CD4-positive, alpha-beta memory T cell (primary cell): Measurements from ENCODE around the gene BAIAP3. TPM values are rescaled to one million over a fixed set of nuclear protein-coding genes. Genes with fewer than 3 reads are reported as not detected.

Experiments
- CTCF ChIA-PET: fragments of 350-600 bp; sonication (Branson Sonifier 250); formaldehyde crosslinking; loops from one replicate; lab custom pipeline; 2021; ENCODE audit warnings: inconsistent platforms; ENCODE audit not compliant: partially characterized antibody; lab: Charles Lee
- POLR2A ChIA-PET: fragments of 350-600 bp; sonication (Branson Sonifier 250); formaldehyde crosslinking; loops from one replicate; lab custom pipeline; 2021; ENCODE audit not compliant: partially characterized antibody; lab: Charles Lee
- DNase-seq, 5 donors: peaks; one replicate each; pipeline versions ENCODE4 v3.0.0 to v3.0.0-alpha.2; 2020 to 2022; ENCODE audit warnings: mixed read lengths in 1 of 5
- H3K27ac ChIP-seq: one replicate; pipeline ENCODE4 v1.7.0; 2013; ENCODE audit warnings: low read depth, low read length
- H3K27me3 ChIP-seq: 2 replicates; pipeline ENCODE4 v1.7.0; 2013; ENCODE audit warnings: mild to moderate bottlenecking, low read length, moderate library complexity; ENCODE audit not compliant: insufficient read depth
- H3K36me3 ChIP-seq: 2 replicates; pipeline ENCODE4 v1.7.0; 2013; ENCODE audit warnings: mild to moderate bottlenecking, low read length, moderate library complexity; ENCODE audit not compliant: insufficient read depth
- H3K4me1 ChIP-seq: 2 replicates; pipeline ENCODE4 v1.7.0; 2013; ENCODE audit warnings: mild to moderate bottlenecking, low read length, moderate library complexity; ENCODE audit not compliant: insufficient read depth
- H3K4me3 ChIP-seq, 2 donors: one replicate each; pipeline ENCODE4 v1.7.0; 2013; ENCODE audit warnings: low read length in 2 of 2, mild to moderate bottlenecking in 1 of 2
- H3K9me3 ChIP-seq, 2 donors: one replicate each; pipeline ENCODE4 v1.7.0; 2013; ENCODE audit warnings: low read length in 2 of 2, control low read depth in 1 of 2; ENCODE audit not compliant: control insufficient read depth in 1 of 2
- H3K27ac Mint-ChIP-seq, 7 donors: one replicate each; pipeline ENCODE4 v1.8.0; 2020 to 2021; ENCODE audit warnings: mixed read lengths in 7 of 7, mild to moderate bottlenecking in 6 of 7, inconsistent platforms in 3 of 7, moderate library complexity in 3 of 7
- H3K27me3 Mint-ChIP-seq, 2 donors: one replicate each; pipeline ENCODE4 v1.8.0; 2020 to 2021; ENCODE audit warnings: mixed read lengths in 2 of 2
- H3K36me3 Mint-ChIP-seq, 2 donors: one replicate each; pipeline ENCODE4 v1.8.0; 2020 to 2021; ENCODE audit warnings: mixed read lengths in 2 of 2, inconsistent platforms in 1 of 2, mild to moderate bottlenecking in 1 of 2
- H3K4me1 Mint-ChIP-seq, 4 donors: one replicate each; pipeline ENCODE4 v1.8.0; 2020 to 2021; ENCODE audit warnings: mixed read lengths in 4 of 4, mild to moderate bottlenecking in 1 of 4
- H3K4me3 Mint-ChIP-seq, 8 donors: one replicate each; pipeline ENCODE4 v1.8.0; 2020 to 2021; ENCODE audit warnings: mixed read lengths in 8 of 8, mild to moderate bottlenecking in 7 of 8, moderate library complexity in 6 of 8, inconsistent platforms in 3 of 8
- H3K9me3 Mint-ChIP-seq, 8 donors: one replicate each; pipeline ENCODE4 v1.8.0; 2020 to 2021; ENCODE audit warnings: mixed read lengths in 8 of 8, mild to moderate bottlenecking in 5 of 8, inconsistent platforms in 3 of 8, moderate library complexity in 1 of 8
- intact Hi-C: fragments of 100-400 bp; cut with micrococcal nuclease; formaldehyde crosslinking; loops from one replicate; pipeline ENCODE4 v1.15.1; 2023
- polyA plus RNA-seq, 2 donors: library from polyadenylated mRNA; unstranded; fragments of 300-500 nt; fragmentation: Illumina TruSeq; gene quantifications; one replicate each; pipeline ENCODE4 v1.2.3, GENCODE V29; 2021
- total RNA-seq, 2 experiments: library from RNA; stranded (reverse); gene quantifications; one replicate each; pipeline ENCODE4 v1.2.3, GENCODE V29; 2021

Gene BAIAP3
- total and polyA plus RNA-seq, 4 experiments from 2014 or later = 1.0 to 19.7 (median 12.5) TPM

DNA sequence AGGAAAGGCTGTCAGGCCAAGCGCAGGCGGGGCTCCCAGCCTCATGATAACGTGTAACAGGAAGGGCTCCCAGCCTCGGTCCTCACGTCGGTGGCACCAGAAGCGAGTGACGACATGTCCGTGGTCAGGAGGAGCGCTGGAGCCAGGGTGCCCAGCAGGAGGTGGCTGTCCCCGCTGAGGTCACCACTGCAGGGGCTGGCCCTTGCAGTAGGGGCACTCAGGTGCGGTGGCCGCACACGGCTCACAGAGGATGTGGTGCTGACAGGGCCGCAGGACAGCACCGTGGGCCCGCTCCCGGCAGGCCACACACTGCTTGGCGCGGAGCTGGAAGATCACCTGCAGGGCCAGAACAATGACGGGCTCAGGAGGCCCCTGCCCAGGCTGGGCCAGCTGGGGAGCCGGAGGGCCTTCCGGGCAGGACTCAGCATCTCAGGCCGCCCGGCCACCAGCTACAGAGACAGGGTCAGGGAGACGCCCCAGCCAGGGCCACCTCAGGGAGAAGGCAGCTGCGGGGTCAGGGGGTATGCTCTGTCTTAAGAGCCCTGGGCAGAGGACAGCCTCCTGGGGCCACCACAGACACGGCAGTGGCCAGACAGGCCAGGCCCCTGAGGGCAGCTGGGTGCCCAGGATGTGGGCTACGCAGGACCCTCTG is 32.7 kb downstream of the BAIAP3 start:
- DNase-seq = no peak
- Histone ChIP-seq H3K9me3 (no peaks in the 10 kb centered on the region), H3K36me3 (peaks cover 27% of the 10 kb centered on the region), H3K27ac (no peak overlapping the region), H3K27me3 (no peaks in the 10 kb centered on the region), H3K4me1 (peaks cover 4% of the 10 kb centered on the region), H3K4me3 (no peak overlapping the region)
- Mint-ChIP-seq H3K36me3 (peaks cover 11 to 34% of the 10 kb centered on the region in 2 donors), H3K27ac (no peak overlapping the region), H3K4me3 (no peak overlapping the region), H3K4me1 (peaks cover 0 to 6% (median 2%) of the 10 kb centered on the region in 4 donors), H3K27me3 (no peaks in the 10 kb centered on the region), H3K9me3 (no peaks in the 10 kb centered on the region)
- ChIA-PET POLR2A (interaction anchor here (0.6 to 1.3 kb wide), 2 partner anchors 15 to 21 kb away, joined by 3 to 4 read pairs; partner anchors contain the start of genes GNPTG and TSR3), CTCF (interaction anchor here (1.6 kb wide), 1 partner anchor 15 kb away, joined by 3 read pairs; no protein-coding TSS in a partner anchor)
- intact Hi-C loops = no loop called here

DNA sequence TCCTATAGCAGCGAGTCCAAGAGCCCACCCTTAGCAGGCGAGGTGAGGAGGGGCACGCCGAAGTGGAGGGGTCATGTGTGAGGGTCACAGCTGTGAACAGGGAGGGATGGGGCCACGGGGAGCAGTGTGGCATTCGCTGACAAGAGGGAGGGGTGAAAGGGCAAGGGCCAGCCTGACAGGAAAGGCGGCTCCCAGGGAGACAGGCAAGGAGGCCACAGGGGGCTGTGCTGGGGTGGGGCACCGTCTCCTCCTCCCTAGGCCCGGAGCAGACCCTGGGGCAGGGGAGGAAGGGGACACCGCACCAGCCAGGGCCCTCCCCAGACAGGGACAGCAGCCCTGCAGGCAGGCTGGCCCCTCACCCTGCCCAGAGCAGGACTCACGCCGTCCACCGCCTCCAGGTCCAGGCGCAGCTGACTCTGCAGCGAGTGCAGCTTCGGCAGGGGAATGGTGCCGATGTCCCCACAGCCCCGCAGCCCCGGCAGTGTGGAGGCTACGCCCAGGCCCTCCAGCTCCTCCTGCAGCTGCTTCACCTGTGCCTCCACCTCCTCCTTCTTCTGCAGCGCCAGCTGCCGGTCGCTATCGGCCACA is 33.4 kb downstream of the BAIAP3 start:
- DNase-seq = no peak
- H3K27me3 ChIP-seq = no peaks in the 10 kb centered on the region
- no peak overlapping the region for H3K4me3 Mint-ChIP-seq
- no peak overlapping the region for H3K27ac ChIP-seq
- peaks cover 27% of the 10 kb centered on the region for H3K36me3 ChIP-seq
- peaks cover 0 to 6% (median 2%) of the 10 kb centered on the region in 4 donors for H3K4me1 Mint-ChIP-seq
- intact Hi-C loops = no loop called here
- ChIA-PET CTCF (no interaction called here), POLR2A (interaction anchor here (1.3 kb wide), 1 partner anchor 22 kb away, joined by 4 read pairs; no protein-coding TSS in a partner anchor)
- no peaks in the 10 kb centered on the region for H3K27me3 Mint-ChIP-seq
- no peak overlapping the region for H3K4me3 ChIP-seq
- no peak overlapping the region for H3K27ac Mint-ChIP-seq
- peaks cover 4% of the 10 kb centered on the region for H3K4me1 ChIP-seq
- H3K9me3 ChIP-seq = no peaks in the 10 kb centered on the region
- no peaks in the 10 kb centered on the region for H3K9me3 Mint-ChIP-seq
- H3K36me3 Mint-ChIP-seq = peaks cover 11 to 36% of the 10 kb centered on the region in 2 donors

DNA sequence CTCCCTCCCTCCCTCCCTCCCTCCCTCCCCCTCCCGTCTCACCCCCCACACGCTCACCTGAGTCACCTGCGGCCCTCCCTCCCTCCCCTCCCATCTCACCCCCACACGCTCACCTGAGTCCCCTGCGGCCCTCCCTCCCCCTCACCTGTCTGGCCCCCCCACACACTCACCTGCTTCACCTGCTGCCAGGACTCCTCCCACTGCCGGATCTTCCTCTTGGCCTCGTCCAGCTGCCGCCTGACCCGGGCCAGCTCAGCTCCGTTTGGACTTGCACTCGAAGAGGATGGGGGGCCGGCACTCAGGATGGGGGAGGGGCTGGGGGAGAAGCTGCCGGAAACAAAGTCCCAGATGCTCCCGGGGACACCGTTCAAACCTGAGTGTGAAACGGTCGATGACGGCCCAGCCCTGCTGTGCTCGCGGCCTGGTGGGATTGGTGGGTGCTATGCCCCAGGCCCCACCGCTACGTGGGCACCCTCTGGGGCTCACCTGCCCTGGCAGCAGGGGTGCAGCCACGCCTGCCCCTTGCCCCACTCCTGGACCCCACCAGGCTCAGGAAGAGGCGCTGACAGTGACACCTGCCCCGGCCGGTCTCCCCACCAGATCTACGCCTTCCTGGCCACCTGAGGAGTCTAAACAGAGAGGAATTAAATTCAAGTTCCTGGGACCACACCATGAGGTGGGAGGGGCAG is 34.2 kb downstream of the BAIAP3 start:
- Histone ChIP-seq H3K4me1 (peaks cover 4% of the 10 kb centered on the region), H3K27me3 (no peaks in the 10 kb centered on the region), H3K9me3 (no peaks in the 10 kb centered on the region), H3K36me3 (peaks cover 23% of the 10 kb centered on the region), H3K27ac (no peak overlapping the region), H3K4me3 (no peak overlapping the region)
- H3K27ac Mint-ChIP-seq = no peak overlapping the region
- peaks cover 0 to 6% (median 2%) of the 10 kb centered on the region in 4 donors for H3K4me1 Mint-ChIP-seq
- CTCF ChIA-PET = interaction anchor here (0.7 kb wide), 1 partner anchor 570 kb away, joined by 3 read pairs; no protein-coding TSS in a partner anchor
- H3K36me3 Mint-ChIP-seq = peaks cover 11 to 33% of the 10 kb centered on the region in 2 donors
- no peaks in the 10 kb centered on the region for H3K27me3 Mint-ChIP-seq
- H3K9me3 Mint-ChIP-seq = no peaks in the 10 kb centered on the region
- POLR2A ChIA-PET = no interaction called here
- DNase-seq = peak in 1 of 5 donors; percentile 27
- intact Hi-C loops = no loop called here
- H3K4me3 Mint-ChIP-seq = no peak overlapping the region

DNA sequence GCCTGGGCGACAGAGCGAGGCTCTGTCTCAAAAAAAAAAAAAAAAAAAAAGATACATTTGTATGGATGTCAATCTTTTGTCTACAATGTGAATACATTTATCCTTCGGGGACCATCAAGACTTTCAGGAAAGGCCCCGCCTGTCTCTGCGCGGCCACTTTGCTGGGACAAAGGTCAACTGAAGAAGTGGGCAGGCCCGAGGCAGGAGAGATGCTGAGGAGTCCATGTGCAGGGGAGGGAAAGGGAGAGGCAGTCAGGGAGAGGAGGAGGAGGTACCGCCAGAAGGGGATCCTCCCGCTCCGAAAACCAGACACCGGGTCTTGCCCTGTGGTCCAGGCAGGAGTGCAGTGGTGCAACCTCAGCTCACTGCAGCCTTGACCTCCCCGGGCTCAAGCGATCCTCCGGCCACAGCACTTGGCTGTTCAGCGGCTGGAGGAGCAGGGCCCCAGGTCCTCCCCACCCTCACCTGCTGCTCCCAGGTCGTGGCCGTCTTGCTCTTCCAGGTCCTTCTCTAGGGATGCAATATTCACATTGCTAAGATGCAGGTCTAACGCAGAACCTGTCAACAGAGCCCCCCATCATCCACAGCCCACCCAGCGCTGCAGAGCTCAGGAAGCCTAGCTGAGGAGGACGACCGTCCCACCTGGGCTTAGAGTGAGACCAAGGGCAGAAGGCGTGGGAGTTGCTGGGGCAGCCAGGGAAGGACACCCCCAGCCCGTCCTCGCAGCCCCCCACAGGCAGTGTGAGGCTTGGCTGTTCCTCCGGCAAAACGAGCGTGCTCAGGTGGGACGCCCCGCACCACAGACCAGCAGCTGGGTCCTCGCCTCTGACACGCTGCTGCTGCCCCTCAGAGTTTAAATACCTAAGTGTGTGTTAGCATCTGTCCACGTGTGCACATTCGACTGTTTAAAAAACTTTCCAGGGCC is 37.9 kb downstream of the BAIAP3 start:
- CTCF ChIA-PET = no interaction called here
- no peak overlapping the region for H3K27ac Mint-ChIP-seq

DNA sequence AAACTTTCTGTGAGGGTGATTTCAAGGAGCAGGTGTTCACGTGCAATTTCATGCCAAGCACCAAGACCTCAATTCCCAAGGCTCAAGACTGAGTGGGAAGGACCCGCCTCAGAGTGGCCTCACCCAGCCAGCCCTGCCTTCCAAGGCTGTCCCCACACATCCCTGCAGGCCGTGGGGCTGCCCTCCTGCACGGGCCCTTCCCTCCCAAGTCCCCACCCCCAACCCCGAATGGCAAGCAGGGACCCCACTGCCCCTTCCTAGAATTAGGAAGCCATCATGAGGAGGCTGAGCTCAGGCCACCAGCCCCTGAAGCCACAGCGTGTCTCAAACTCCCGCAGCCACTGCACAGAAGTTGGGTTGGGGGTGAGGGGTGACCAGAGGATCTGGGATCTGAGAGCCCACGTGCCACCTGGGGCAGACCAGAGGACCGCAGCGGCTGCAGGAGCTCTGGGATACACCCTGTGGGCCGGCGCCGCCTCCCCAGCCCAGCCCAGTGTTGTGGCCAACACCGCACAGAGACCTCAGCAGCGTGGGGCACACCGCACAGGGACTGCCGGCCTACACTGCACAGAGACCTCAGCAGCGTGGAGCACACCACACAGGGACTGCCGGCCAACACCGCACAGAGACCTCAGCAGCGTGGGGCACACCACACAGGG is 39.0 kb downstream of the BAIAP3 start:
- CTCF ChIA-PET = no interaction called here
- no peaks in the 10 kb centered on the region for H3K36me3 ChIP-seq

More for the DNA sequence above, 37.9 kb downstream of the BAIAP3 start:
- Mint-ChIP-seq H3K9me3 (no peaks in the 10 kb centered on the region), H3K27me3 (no peaks in the 10 kb centered on the region), H3K4me3 (no peak overlapping the region), H3K36me3 (peaks cover 0 to 14% of the 10 kb centered on the region in 2 donors), H3K4me1 (no peaks in the 10 kb centered on the region)
- intact Hi-C loops = loop anchor here (2.0 kb wide), 1 partner anchor 71 kb away; no protein-coding TSS in a partner anchor
- Histone ChIP-seq H3K27ac (no peak overlapping the region), H3K4me1 (no peaks in the 10 kb centered on the region), H3K36me3 (no peaks in the 10 kb centered on the region), H3K4me3 (no peak overlapping the region), H3K9me3 (no peaks in the 10 kb centered on the region), H3K27me3 (no peaks in the 10 kb centered on the region)
- peak in 1 of 5 donors; percentile 19 for DNase-seq
- POLR2A ChIA-PET = interaction anchor here (0.7 kb wide), 1 partner anchor 60 kb away, joined by 3 read pairs; no protein-coding TSS in a partner anchor

DNA sequence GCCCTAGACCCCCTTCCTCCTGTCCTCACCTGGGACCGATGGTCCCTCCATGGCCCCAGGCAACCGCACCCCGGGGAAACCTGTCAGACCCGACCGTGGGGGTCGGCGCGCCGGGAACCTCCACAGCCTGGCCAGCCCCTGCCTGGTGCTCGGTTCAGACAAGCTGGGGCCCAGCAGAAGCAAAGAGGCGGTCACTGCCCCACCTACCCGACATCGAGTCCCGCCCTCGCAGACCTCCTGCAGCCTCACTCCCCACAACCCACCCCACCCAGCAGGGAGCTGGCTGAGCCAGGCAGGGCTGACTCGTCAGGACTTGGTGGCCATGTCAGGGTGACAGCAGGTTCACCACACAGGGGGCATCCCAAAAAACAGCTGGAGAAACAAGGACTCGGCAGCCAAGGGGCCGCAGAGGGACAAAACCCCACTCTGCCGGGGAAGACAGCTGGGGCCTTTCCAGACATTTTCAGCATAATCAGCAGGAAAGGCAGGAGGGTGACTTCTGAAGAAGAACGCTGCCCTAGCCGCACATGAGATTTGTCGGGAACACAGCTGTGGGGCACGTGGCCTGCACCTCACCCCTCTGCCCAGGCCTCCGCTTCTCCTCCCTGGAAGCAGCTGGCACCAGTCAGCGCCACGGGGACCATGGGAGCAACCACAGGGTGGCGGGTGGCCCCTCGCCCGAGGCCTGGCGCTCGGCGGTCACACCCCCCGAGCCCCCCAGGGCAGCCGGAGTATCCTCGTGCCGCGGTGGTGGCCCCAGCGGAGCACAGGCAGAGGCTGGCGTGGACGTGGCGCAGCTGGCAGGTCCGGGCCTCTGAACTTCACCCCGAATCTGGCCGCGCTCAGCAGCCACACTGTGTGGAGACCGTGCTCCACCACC is 41.2 kb downstream of the BAIAP3 start:
- no peaks in the 10 kb centered on the region for H3K9me3 Mint-ChIP-seq
- no peaks in the 10 kb centered on the region for H3K36me3 ChIP-seq
- H3K4me3 ChIP-seq = no peak overlapping the region
- ChIA-PET CTCF (interaction anchor here (1.3 kb wide), 1 partner anchor 10 kb away, joined by 11 read pairs; no protein-coding TSS in a partner anchor), POLR2A (no interaction called here)
- no peak overlapping the region for H3K27ac Mint-ChIP-seq
- H3K4me3 Mint-ChIP-seq = no peak overlapping the region
- no peak for DNase-seq
- H3K4me1 ChIP-seq = peaks cover 9% of the 10 kb centered on the region
- no peaks in the 10 kb centered on the region for H3K9me3 ChIP-seq
- intact Hi-C loops = no loop called here
- no peaks in the 10 kb centered on the region for H3K27me3 Mint-ChIP-seq
- H3K36me3 Mint-ChIP-seq = peaks cover 0 to 17% of the 10 kb centered on the region in 2 donors
- no peak overlapping the region for H3K27ac ChIP-seq
- no peaks in the 10 kb centered on the region for H3K27me3 ChIP-seq
- H3K4me1 Mint-ChIP-seq = peaks cover 4 to 14% (median 6%) of the 10 kb centered on the region in 4 donors

More for the DNA sequence above, 39.0 kb downstream of the BAIAP3 start:
- Mint-ChIP-seq H3K4me3 (no peak overlapping the region), H3K36me3 (peaks cover 0 to 15% of the 10 kb centered on the region in 2 donors), H3K4me1 (no peaks in the 10 kb centered on the region), H3K27me3 (no peaks in the 10 kb centered on the region), H3K27ac (no peak overlapping the region), H3K9me3 (no peaks in the 10 kb centered on the region)
- Histone ChIP-seq H3K27ac (no peak overlapping the region), H3K4me3 (no peak overlapping the region), H3K4me1 (no peaks in the 10 kb centered on the region), H3K27me3 (no peaks in the 10 kb centered on the region), H3K9me3 (no peaks in the 10 kb centered on the region)
- DNase-seq = peak in 1 of 5 donors; percentile 1
- intact Hi-C loops = no loop called here
- POLR2A ChIA-PET = interaction anchor here (0.7 kb wide), 1 partner anchor 59 kb away, joined by 3 read pairs; no protein-coding TSS in a partner anchor
